Endodermal cell (in vitro differentiated cells): ENCODE results near the gene SPTAN1. TPM values are rescaled to one million over a fixed set of nuclear protein-coding genes. Genes with fewer than 3 reads are reported as not detected.
"Not testable (repeated sequence)": the region's sequence is repeated elsewhere in the genome, so short reads cannot be mapped to it uniquely, and the experiment has no call there.

Source experiments
- DNase-seq: peaks from one replicate; pipeline ENCODE4 v3.0.0-alpha.2; 2017
- H3K27ac ChIP-seq: 2 replicates; pipeline ENCODE4 v1.5.1; 2013; ENCODE audit warnings: mild to moderate bottlenecking, low read depth, low read length, moderate library complexity
- H3K27me3 ChIP-seq: 2 replicates; pipeline ENCODE4 v1.6.1; 2013; ENCODE audit warnings: mild to moderate bottlenecking, low read length, moderate library complexity; ENCODE audit not compliant: insufficient read depth, control insufficient read depth, poor library complexity, severe bottlenecking
- H3K36me3 ChIP-seq: 2 replicates; pipeline ENCODE4 v1.7.0; 2013; ENCODE audit warnings: mild to moderate bottlenecking, low read length, moderate library complexity; ENCODE audit not compliant: control insufficient read depth, insufficient read depth
- H3K4me1 ChIP-seq: one replicate; pipeline ENCODE4 v1.7.0; 2013; ENCODE audit warnings: low read length; ENCODE audit not compliant: control insufficient read depth, insufficient read depth
- H3K4me3 ChIP-seq: 2 replicates; pipeline ENCODE4 v1.5.1; 2013; ENCODE audit warnings: mild to moderate bottlenecking, low read length, moderate library complexity
- H3K9ac ChIP-seq: 2 replicates; pipeline ENCODE4 v1.6.1; 2013; ENCODE audit warnings: mild to moderate bottlenecking, low read length, moderate library complexity; ENCODE audit not compliant: poor library complexity, severe bottlenecking; ENCODE audit errors: extremely low read depth
- H3K9me3 ChIP-seq: 2 replicates; pipeline ENCODE4 v1.6.1; 2013; ENCODE audit warnings: mild to moderate bottlenecking, low read length, moderate library complexity; ENCODE audit not compliant: control insufficient read depth
- H3K27ac Mint-ChIP-seq: 2 replicates; pipeline ENCODE4 v1.8.0; 2020; ENCODE audit warnings: mixed read lengths
- H3K27me3 Mint-ChIP-seq: 2 replicates; pipeline ENCODE4 v1.8.0; 2021; ENCODE audit warnings: mild to moderate bottlenecking, mixed read lengths; ENCODE audit not compliant: insufficient read depth
- H3K36me3 Mint-ChIP-seq: 2 replicates; pipeline ENCODE4 v1.8.0; 2020; ENCODE audit warnings: low read depth, mixed read lengths
- H3K4me1 Mint-ChIP-seq: 2 replicates; pipeline ENCODE4 v1.8.0; 2020; ENCODE audit warnings: mixed read lengths
- H3K4me3 Mint-ChIP-seq: 2 replicates; pipeline ENCODE4 v1.8.0; 2020; ENCODE audit warnings: mild to moderate bottlenecking, moderate library complexity, mixed read lengths
- H3K9me3 Mint-ChIP-seq: 2 replicates; pipeline ENCODE4 v1.8.0; 2020; ENCODE audit warnings: mild to moderate bottlenecking, mixed read lengths
- CTCF ChIP-seq: fragments of 200-600 bp; sonication (generic); conservative IDR thresholded peaks from 2 replicates; pipeline ENCODE4 v1.5.0; 2021; ENCODE audit warnings: antibody characterized with exemption, mild to moderate bottlenecking
- WGBS, 2 experiments: methylation state at CpG; one replicate each; pipeline versions ENCODE4 v1.1.5 to v1.1.7; 2013; ENCODE audit warnings: missing lambda C conversion rate in 2 of 2, mixed read lengths in 1 of 2; ENCODE audit not compliant: insufficient coverage in 1 of 2, insufficient read length in 1 of 2; 5-methylcytosine and 5-hydroxymethylcytosine counted together
- total RNA-seq, 2 donors: library from RNA; stranded (reverse); fragmentation: NEBNext Ultra II Directional in 1 of 2; extraction: Animal tissue kit (Norgen Biotek cat#: 25700) in 1 of 2; gene quantifications; 2 replicates in 1 of 2; 3 replicates in 1 of 2; pipeline ENCODE4 v1.2.1, GENCODE V29; 2021

The SPTAN1 gene
- total RNA-seq, 2 donors from 2014 or later: 309 to 319 TPM

DNA sequence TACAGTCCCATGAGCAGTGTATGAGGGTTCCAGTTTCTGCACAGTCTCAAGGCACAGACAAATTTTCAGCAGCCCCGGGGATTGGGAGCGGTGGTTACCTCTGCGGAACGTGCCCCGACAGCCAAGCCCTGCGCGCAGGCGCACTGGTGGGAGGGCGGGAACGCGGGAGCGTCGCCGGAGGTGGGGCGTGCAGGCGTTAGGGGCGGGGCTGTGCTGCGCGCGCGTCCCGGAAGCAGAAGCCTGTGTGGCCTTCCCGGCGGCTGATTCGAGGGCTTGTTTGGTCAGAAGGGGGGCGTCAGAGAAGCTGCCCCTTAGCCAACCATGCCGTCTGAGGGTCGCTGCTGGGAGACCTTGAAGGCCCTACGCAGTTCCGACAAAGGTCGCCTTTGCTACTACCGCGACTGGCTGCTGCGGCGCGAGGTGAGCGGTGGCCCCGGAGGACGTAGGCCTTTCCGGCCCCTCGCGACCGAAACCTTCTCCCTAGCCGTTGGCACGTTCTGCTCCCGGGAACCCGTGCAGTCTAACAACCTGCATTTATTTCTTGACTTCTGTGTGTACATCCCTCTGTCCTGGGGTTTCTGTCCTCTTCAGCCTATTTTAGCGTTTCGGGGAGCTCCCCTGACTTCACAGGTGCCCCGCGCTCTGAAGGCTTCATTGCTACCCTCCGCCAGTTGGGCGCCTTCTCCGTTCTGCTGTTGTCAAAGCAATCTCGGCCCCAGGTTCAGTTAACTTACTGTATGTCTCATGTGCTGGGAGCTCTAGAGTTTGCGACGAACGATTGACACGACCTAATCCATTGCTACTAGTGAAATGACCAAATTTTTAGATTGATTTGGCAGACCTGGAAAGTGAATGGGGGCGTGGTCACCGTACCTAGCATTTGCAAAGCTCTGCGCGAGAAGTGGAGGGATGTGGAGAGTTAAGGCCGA is 47.6 kb upstream of the SPTAN1 start, which contains the start of gene GLE1:
GLE1 (plus strand) TSS at position 235 of the 929 bp plus-strand sequence; CDS start at position 322, 87 bp downstream.
- Histone ChIP-seq H3K9ac (peak within 1 kb of the TSS; percentile 88), H3K9me3 (no peaks in the 10 kb centered on the region), H3K36me3 (peaks cover 30% of the 10 kb centered on the region), H3K4me3 (peak within 1 kb of the TSS; percentile 92), H3K27me3 (no peaks in the 10 kb centered on the region), H3K4me1 (no peaks in the 10 kb centered on the region), H3K27ac (peak within 1 kb of the TSS; percentile 28)
- Mint-ChIP-seq H3K27ac (peak within 1 kb of the TSS; percentile 93), H3K9me3 (no peaks in the 10 kb centered on the region), H3K4me1 (peaks cover 6% of the 10 kb centered on the region), H3K4me3 (peak within 1 kb of the TSS; percentile 82), H3K27me3 (no peaks in the 10 kb centered on the region), H3K36me3 (peaks cover 22% of the 10 kb centered on the region)
- peak; percentile 98 for DNase-seq
- WGBS, 2 experiments: 1 to 2% methylated on average over 29 to 64 of the region's 64 CpGs
- TF ChIP-seq CTCF: peak; percentile 10

- H3K9me3 ChIP-seq: no peaks in the 10 kb centered on the region
- 51 to 73% methylated on average over 3 to 6 of the region's 6 CpGs for WGBS, 2 experiments
- Mint-ChIP-seq H3K4me3 (peak overlapping the region; percentile 82), H3K27ac (no peak overlapping the region), H3K4me1 (peaks cover 6% of the 10 kb centered on the region), H3K36me3 (peaks cover 20% of the 10 kb centered on the region), H3K9me3 (no peaks in the 10 kb centered on the region), H3K27me3 (no peaks in the 10 kb centered on the region)
- no peak for DNase-seq
- peak overlapping the region; percentile 88 for H3K9ac ChIP-seq
- H3K36me3 ChIP-seq: peaks cover 24% of the 10 kb centered on the region
- no peak for TF ChIP-seq CTCF
- H3K27ac ChIP-seq: no peak overlapping the region
- peak overlapping the region; percentile 92 for H3K4me3 ChIP-seq
- H3K27me3 ChIP-seq: no peaks in the 10 kb centered on the region
- no peaks in the 10 kb centered on the region for H3K4me1 ChIP-seq
These were observed 47.0 kb upstream of the SPTAN1 start for GRCh38 chr9:128505414-128505765.

GRCh38 chr9:128505906-128506305 is 46.5 kb upstream of the SPTAN1 start:
- not testable (repeated sequence) for H3K9me3 Mint-ChIP-seq, H3K9ac ChIP-seq, DNase-seq, H3K27ac Mint-ChIP-seq, H3K27ac ChIP-seq, H3K4me1 Mint-ChIP-seq, H3K27me3 ChIP-seq, H3K27me3 Mint-ChIP-seq, H3K9me3 ChIP-seq, H3K4me1 ChIP-seq
- H3K36me3 ChIP-seq: peaks cover 19% of the 10 kb centered on the region
- Mint-ChIP-seq H3K36me3 (peaks cover 17% of the 10 kb centered on the region), H3K4me3 (peak overlapping the region; percentile 82)
- 93 to 95% methylated on average over 10 to 12 of the region's 12 CpGs for WGBS, 2 experiments
- H3K4me3 ChIP-seq: peak overlapping the region; percentile 92
